Liver (tissue), 9 donors: ENCODE results near the gene DAPK2. TPM values are rescaled to one million over a fixed set of nuclear protein-coding genes. Genes with fewer than 3 reads are reported as not detected.

ENCODE experiments used
- DNase-seq: peaks from one replicate; pipeline ENCODE4 v3.0.0-alpha.2; 2017; ENCODE audit warnings: low spot score
- H3K27ac ChIP-seq, 2 donors: one replicate each; pipeline ENCODE4 v1.7.0; 2013; ENCODE audit warnings: inconsistent platforms in 2 of 2, low read length in 2 of 2, control low read depth in 1 of 2, low read depth in 1 of 2, mild to moderate bottlenecking in 1 of 2
- H3K27me3 ChIP-seq, 4 donors: one replicate each; pipeline versions ENCODE4 v1.6.1 to v1.7.0; 2013; ENCODE audit warnings: low read length in 3 of 4, inconsistent platforms in 1 of 4, mild to moderate bottlenecking in 1 of 4, moderate library complexity in 1 of 4; ENCODE audit not compliant: control insufficient read depth in 4 of 4, insufficient read depth in 4 of 4
- H3K36me3 ChIP-seq, 4 donors: one replicate each; pipeline versions ENCODE4 v1.6.1 to v1.7.0; 2013; ENCODE audit warnings: low read length in 3 of 4, mild to moderate bottlenecking in 3 of 4, low read depth in 1 of 4, moderate library complexity in 1 of 4; ENCODE audit not compliant: control insufficient read depth in 4 of 4, insufficient read depth in 3 of 4
- H3K4me1 ChIP-seq, 4 donors: one replicate each; pipeline versions ENCODE4 v1.6.1 to v1.7.0; 2013; ENCODE audit warnings: low read length in 3 of 4, mild to moderate bottlenecking in 3 of 4, moderate library complexity in 1 of 4; ENCODE audit not compliant: control insufficient read depth in 4 of 4, insufficient read depth in 4 of 4
- H3K4me3 ChIP-seq, 3 donors: one replicate each; pipeline versions ENCODE4 v1.6.1 to v1.7.0; 2013; ENCODE audit warnings: low read length in 3 of 3, control low read depth in 1 of 3, low read depth in 1 of 3, mild to moderate bottlenecking in 1 of 3
- H3K9ac ChIP-seq, 2 donors: one replicate each; pipeline ENCODE4 v1.7.0; 2013; ENCODE audit warnings: low read length in 2 of 2, mild to moderate bottlenecking in 2 of 2, moderate library complexity in 2 of 2, control low read depth in 1 of 2, low read depth in 1 of 2
- H3K9me3 ChIP-seq, 4 donors: one replicate each; pipeline versions ENCODE4 v1.6.1 to v1.7.0; 2013; ENCODE audit warnings: low read length in 3 of 4; ENCODE audit not compliant: control insufficient read depth in 4 of 4
- ATF3 ChIP-seq: IDR thresholded peaks from 2 replicates; pipeline ENCODE4 v1.6.1; 2016; ENCODE audit warnings: antibody characterized with exemption
- EGR1 ChIP-seq, 2 donors: IDR thresholded peaks; 2 replicates each; pipeline ENCODE4 v1.6.1; 2016 to 2018; ENCODE audit warnings: antibody characterized with exemption in 2 of 2, low read depth in 2 of 2
- FOXA1 ChIP-seq: IDR thresholded peaks from 2 replicates; pipeline ENCODE4 v1.6.1; 2016; ENCODE audit warnings: antibody characterized with exemption
- GABPA ChIP-seq, 2 donors: IDR thresholded peaks in 1 of 2; conservative IDR thresholded peaks in 1 of 2; 2 replicates each; pipeline ENCODE4 v1.6.1; 2016; ENCODE audit warnings: antibody characterized with exemption in 2 of 2, mild to moderate bottlenecking in 1 of 2, moderate library complexity in 1 of 2
- HNF4A ChIP-seq, 2 donors: conservative IDR thresholded peaks; 2 replicates each; pipeline ENCODE4 v1.6.1; 2016; ENCODE audit warnings: antibody characterized with exemption in 2 of 2, mild to moderate bottlenecking in 2 of 2
- HNF4G ChIP-seq: IDR thresholded peaks from 2 replicates; pipeline ENCODE4 v1.6.1; 2016; ENCODE audit warnings: antibody characterized with exemption
- JUND ChIP-seq, 2 donors: IDR thresholded peaks; 2 replicates each; pipeline ENCODE4 v1.6.1; 2016; ENCODE audit warnings: antibody characterized with exemption in 2 of 2
- RXRA ChIP-seq, 2 donors: IDR thresholded peaks; 2 replicates each; pipeline ENCODE4 v1.6.1; 2017 to 2018; ENCODE audit warnings: antibody characterized with exemption in 2 of 2, mild to moderate bottlenecking in 1 of 2
- SP1 ChIP-seq: IDR thresholded peaks from 2 replicates; pipeline ENCODE4 v1.6.1; 2018; ENCODE audit warnings: antibody characterized with exemption, mild to moderate bottlenecking
- YY1 ChIP-seq: IDR thresholded peaks from 2 replicates; pipeline ENCODE4 v1.6.1; 2016; ENCODE audit warnings: antibody characterized with exemption, mild to moderate bottlenecking
- WGBS: extraction: QIAGEN DNeasy Blood & Tissue Kit; methylation state at CpG from one replicate; pipeline ENCODE4 v1.1.7; 2013; 5-methylcytosine and 5-hydroxymethylcytosine counted together
- polyA plus RNA-seq, 2 donors: library from polyadenylated mRNA; stranded (reverse) in 1 of 2; unstranded in 1 of 2; fragments of 200-250 nt in 1 of 2; fragments of >200 nt in 1 of 2; fragmentation: Nextera tagmentation in 1 of 2; extraction: Ambion mirVana in 1 of 2; gene quantifications; one replicate each; pipeline versions ENCODE4 v1.2.1 to v1.2.3, GENCODE V29; 2013 to 2015
- total RNA-seq, 2 donors: library from RNA; depleted of rRNA; stranded (reverse); fragments of >200 nt; gene quantifications; one replicate each; pipeline ENCODE4 v1.2.3, GENCODE V29; 2014
- TF ChIP-seq, protein P1 (sequence below): IDR thresholded peaks from 2 replicates; pipeline ENCODE4 v1.6.1; 2016; ENCODE audit warnings: antibody characterized with exemption
- TF ChIP-seq, protein P2 (sequence below): IDR thresholded peaks from 2 replicates; pipeline ENCODE4 v1.6.1; 2016; ENCODE audit warnings: antibody characterized with exemption, mild to moderate bottlenecking
- TF ChIP-seq, protein P3 (sequence below): fragments of 150-350 bp; IDR thresholded peaks from 2 replicates; pipeline ENCODE4 v1.5.1; 2017; ENCODE audit warnings: improper control_type of control experiment, low read depth, low read length; ENCODE audit not compliant: missing input control
- donor health status: healthy.
- donor health status: healthy.
- donor health status: healthy.
- donor health status: healthy.
- donor health status: healthy.

Gene DAPK2
- total and polyA plus RNA-seq, 4 donors, result 1.0 to 3.6 (median 1.1) TPM

DNA sequence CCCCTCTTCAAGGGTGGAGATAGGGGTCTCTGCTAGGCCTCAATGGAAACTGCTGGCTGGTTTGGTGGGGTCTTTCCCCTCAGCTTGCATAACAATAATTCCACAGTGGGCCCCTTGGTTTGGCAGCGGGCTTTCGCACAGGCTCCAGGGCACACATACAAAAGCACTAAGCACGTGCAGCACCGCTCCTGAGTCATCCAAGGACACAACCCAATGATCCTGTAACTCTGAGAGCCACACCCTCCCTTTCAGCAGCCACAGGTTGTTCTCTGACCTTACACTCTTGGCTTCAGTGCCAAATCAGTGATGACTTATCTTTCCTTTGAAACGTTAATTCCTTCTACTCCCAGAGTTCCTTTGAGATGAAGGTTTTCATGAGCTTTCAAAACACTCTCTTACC is 41.7 kb downstream of the DAPK2 start:
- TF ChIP-seq HNF4G, result no peak
- TF ChIP-seq SP1, result peak; percentile 20
- TF ChIP-seq, protein P1, sequence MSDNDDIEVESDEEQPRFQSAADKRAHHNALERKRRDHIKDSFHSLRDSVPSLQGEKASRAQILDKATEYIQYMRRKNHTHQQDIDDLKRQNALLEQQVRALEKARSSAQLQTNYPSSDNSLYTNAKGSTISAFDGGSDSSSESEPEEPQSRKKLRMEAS, result peak; percentile 35
- TF ChIP-seq, protein P2, sequence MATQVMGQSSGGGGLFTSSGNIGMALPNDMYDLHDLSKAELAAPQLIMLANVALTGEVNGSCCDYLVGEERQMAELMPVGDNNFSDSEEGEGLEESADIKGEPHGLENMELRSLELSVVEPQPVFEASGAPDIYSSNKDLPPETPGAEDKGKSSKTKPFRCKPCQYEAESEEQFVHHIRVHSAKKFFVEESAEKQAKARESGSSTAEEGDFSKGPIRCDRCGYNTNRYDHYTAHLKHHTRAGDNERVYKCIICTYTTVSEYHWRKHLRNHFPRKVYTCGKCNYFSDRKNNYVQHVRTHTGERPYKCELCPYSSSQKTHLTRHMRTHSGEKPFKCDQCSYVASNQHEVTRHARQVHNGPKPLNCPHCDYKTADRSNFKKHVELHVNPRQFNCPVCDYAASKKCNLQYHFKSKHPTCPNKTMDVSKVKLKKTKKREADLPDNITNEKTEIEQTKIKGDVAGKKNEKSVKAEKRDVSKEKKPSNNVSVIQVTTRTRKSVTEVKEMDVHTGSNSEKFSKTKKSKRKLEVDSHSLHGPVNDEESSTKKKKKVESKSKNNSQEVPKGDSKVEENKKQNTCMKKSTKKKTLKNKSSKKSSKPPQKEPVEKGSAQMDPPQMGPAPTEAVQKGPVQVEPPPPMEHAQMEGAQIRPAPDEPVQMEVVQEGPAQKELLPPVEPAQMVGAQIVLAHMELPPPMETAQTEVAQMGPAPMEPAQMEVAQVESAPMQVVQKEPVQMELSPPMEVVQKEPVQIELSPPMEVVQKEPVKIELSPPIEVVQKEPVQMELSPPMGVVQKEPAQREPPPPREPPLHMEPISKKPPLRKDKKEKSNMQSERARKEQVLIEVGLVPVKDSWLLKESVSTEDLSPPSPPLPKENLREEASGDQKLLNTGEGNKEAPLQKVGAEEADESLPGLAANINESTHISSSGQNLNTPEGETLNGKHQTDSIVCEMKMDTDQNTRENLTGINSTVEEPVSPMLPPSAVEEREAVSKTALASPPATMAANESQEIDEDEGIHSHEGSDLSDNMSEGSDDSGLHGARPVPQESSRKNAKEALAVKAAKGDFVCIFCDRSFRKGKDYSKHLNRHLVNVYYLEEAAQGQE, result no peak
- TF ChIP-seq HNF4A (conservative IDR thresholded peaks at IDR 0.05), result peak; percentile 38 to 54
- peak in 1 of 2 donors; percentile 56 for TF ChIP-seq JUND (IDR thresholded peaks at IDR 0.05)
- peak; percentile 76 to 87 for TF ChIP-seq RXRA (IDR thresholded peaks at IDR 0.05)
- no peak for TF ChIP-seq GABPA (IDR thresholded peaks at IDR 0.05 in 1 of 2, conservative IDR thresholded peaks at IDR 0.05 in 1 of 2)
- peaks cover 0 to 4% (median 0%) of the 10 kb centered on the region in 4 donors for H3K4me1 ChIP-seq
- no peak overlapping the region for H3K4me3 ChIP-seq
- no peaks in the 10 kb centered on the region for H3K27me3 ChIP-seq
- no peak overlapping the region for H3K27ac ChIP-seq
- no peak overlapping the region for H3K9ac ChIP-seq
- H3K9me3 ChIP-seq, result no peaks in the 10 kb centered on the region
- H3K36me3 ChIP-seq, result no peaks in the 10 kb centered on the region
- 49% methylated on average over 5 of the region's 5 CpGs for WGBS
- no peak for DNase-seq

DNA sequence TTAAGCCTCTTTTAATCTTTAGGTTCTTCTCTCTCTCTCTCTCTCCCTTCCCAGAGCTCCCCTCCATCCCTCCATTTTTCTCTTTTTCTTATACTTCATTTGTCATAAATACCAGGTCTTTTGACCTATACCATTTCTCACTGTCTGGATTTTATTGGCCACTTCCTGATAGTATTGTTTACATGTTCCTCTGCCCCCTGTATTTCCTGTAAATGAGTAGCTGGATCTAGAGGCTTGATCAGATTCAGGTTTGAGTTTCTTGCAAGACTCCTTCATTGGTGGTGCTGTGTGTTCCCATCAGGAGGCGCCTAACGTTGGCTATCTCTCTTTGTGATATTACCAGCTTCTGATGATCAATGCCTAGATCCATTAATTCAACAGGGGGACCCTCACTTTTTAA is 42.2 kb downstream of the DAPK2 start:
- 88% methylated on average over 2 of the region's 2 CpGs for WGBS
- Histone ChIP-seq H3K4me1 (peaks cover 0 to 4% (median 0%) of the 10 kb centered on the region in 4 donors), H3K27me3 (no peaks in the 10 kb centered on the region), H3K9me3 (no peaks in the 10 kb centered on the region), H3K4me3 (no peak overlapping the region), H3K9ac (no peak overlapping the region), H3K27ac (no peak overlapping the region), H3K36me3 (no peaks in the 10 kb centered on the region)
- TF ChIP-seq GABPA (IDR thresholded peaks at IDR 0.05 in 1 of 2, conservative IDR thresholded peaks at IDR 0.05 in 1 of 2), result no peak
- no peak for TF ChIP-seq FOXA1
- TF ChIP-seq JUND (IDR thresholded peaks at IDR 0.05), result no peak
- no peak for TF ChIP-seq SP1
- TF ChIP-seq, protein P2, result no peak
- no peak for TF ChIP-seq YY1
- TF ChIP-seq ATF3, result no peak
- TF ChIP-seq, protein P3, sequence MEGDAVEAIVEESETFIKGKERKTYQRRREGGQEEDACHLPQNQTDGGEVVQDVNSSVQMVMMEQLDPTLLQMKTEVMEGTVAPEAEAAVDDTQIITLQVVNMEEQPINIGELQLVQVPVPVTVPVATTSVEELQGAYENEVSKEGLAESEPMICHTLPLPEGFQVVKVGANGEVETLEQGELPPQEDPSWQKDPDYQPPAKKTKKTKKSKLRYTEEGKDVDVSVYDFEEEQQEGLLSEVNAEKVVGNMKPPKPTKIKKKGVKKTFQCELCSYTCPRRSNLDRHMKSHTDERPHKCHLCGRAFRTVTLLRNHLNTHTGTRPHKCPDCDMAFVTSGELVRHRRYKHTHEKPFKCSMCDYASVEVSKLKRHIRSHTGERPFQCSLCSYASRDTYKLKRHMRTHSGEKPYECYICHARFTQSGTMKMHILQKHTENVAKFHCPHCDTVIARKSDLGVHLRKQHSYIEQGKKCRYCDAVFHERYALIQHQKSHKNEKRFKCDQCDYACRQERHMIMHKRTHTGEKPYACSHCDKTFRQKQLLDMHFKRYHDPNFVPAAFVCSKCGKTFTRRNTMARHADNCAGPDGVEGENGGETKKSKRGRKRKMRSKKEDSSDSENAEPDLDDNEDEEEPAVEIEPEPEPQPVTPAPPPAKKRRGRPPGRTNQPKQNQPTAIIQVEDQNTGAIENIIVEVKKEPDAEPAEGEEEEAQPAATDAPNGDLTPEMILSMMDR, result no peak
- TF ChIP-seq, protein P1, result no peak
- no peak for TF ChIP-seq EGR1 (IDR thresholded peaks at IDR 0.05; ENCODE audit: low read depth in 2 of 2)
- DNase-seq, result no peak
